ENCODE data around the gene SPEG.

DNA sequence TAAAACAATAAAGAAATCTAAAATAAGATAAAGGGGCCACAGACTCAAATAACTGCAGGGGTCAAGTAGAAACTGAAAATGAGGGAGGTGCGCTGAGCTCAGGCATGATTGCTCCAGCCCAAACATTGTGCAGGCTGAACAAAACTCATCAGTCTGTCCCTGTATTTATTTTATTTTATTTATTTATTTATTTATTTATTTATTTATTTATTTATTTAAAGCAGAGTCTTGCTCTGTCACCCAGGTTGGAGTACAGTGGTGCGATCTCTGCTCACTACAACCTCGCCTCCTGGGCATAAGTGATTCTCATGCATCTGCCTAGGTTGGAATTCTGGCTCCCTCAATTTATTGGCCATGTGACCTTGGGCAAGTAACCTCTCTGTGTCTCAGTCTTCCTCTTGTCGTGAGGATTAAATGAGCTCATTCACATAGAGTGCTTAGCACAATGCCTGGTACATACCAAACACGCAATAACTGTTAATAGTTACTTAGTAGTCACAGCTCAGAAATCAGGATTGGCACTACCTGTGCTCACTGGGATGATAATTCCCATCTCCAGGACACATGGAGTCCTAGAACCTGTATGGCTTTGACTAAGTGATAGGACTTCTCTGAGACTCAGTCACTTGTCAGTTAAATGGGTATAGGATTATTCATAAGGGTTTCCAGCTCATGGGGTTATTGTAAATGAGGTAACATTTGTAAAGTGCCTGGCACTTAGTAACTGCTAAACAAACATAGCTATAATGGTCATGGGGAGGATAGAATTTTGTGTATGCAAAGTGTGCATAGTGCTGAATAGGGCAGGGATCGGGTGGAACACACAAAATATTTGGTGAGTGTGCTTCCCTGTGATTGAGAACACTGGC lies 6.0 kb downstream of the SPEG start:
- TF ChIP-seq YY1 (IDR thresholded peaks at IDR 0.05; ENCODE audit: low read depth) (no peak), NFIC (IDR thresholded peaks at IDR 0.05) (no peak), EGR1 (IDR thresholded peaks at IDR 0.05) (no peak), CEBPB (IDR thresholded peaks at IDR 0.05) (no peak), RAD21 (IDR thresholded peaks at IDR 0.05; ENCODE audit: low read depth) (no peak)
- TF ChIP-seq, protein P1, sequence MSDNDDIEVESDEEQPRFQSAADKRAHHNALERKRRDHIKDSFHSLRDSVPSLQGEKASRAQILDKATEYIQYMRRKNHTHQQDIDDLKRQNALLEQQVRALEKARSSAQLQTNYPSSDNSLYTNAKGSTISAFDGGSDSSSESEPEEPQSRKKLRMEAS (IDR thresholded peaks at IDR 0.05): no peak
- TF ChIP-seq, protein P2, sequence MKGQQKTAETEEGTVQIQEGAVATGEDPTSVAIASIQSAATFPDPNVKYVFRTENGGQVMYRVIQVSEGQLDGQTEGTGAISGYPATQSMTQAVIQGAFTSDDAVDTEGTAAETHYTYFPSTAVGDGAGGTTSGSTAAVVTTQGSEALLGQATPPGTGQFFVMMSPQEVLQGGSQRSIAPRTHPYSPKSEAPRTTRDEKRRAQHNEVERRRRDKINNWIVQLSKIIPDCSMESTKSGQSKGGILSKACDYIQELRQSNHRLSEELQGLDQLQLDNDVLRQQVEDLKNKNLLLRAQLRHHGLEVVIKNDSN (IDR thresholded peaks at IDR 0.05): peak; percentile 45; the same call in 1 of the 2 replicates
